SKM-1 treated with dmso at 0.1 percent for 144 hours (cell line): ENCODE measurements around the gene CRYZ.
A peak's percentile ranks its signal among the peaks of the same experiment; 100 is the strongest.

Experiments used
- DNase-seq: peaks from one replicate; lab custom pipeline; 2025; ENCODE audit not compliant: unreplicated experiment; lab: John Stamatoyannopoulos, UW

CRYZ gene

DNA sequence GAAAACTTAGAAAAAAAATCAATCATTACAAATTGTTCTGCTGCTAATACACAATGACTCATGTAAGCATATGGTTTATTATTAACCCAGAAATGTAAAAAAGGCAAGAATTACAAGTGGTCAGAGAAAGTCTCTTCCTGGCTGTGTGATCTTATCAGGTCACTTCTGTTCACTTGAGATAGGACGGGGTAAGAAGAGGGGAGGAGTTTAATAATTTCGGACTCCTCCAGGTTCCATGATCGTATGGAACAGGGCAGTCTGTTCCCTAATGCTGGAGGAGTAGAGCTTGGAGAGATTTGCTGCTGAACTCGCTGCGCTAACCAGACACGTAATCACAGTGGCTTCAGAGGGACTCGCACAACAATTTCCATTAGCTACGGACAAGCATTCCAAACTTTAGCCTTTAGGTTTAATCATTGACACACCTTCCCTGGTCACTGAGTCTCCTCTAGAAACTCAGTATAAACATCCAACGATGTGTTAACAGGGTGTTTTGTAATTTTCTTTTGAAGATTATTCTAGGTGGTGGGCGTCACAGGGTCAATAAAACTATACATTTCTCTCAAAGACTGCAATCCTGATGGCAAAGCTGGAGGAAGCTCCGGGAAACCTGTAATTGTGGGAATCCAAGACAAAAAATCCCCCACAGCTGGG lies 1.3 kb downstream of the CRYZ start:
- no peak for DNase-seq

DNA sequence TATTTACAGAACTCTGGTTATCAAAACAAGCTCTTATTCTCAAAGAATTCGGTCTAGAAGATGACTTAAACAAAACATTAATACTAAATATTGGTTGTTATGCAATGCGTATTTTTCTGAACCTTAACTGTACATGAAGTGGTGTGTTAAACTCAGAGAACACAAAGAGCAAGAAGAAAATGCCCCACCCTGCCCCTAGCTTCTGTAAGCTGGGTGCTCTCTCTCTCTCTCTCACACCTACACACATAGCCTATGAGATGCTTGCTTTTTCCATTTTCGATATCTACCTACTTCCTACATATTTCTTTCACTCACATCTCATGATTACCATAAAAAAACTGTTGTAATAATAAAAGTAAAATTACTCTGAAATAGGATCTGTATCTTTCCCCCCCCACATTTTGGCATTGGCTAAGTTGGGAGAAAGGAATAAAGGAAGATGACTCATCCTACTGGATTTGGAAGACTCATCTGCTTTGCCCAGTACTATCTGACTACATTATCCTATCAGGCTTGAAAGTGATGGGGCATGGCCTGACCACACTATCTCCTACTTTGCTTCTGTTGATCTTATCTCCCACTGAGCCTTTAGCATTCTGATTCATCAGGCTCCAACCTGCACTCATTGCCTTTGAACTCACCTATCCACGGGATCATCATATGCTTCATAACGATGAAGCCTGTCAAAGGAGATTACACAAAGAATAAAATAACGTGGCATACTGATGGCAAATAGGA lies 2.9 kb downstream of the CRYZ start:
- DNase-seq = no peak

- DNase-seq = no peak
These were observed 4.1 kb downstream of the CRYZ start for GRCh38 chr1:74728736-74729135.

- DNase-seq = no peak
These were observed 6.8 kb downstream of the CRYZ start for GRCh38 chr1:74726063-74726462.

DNA sequence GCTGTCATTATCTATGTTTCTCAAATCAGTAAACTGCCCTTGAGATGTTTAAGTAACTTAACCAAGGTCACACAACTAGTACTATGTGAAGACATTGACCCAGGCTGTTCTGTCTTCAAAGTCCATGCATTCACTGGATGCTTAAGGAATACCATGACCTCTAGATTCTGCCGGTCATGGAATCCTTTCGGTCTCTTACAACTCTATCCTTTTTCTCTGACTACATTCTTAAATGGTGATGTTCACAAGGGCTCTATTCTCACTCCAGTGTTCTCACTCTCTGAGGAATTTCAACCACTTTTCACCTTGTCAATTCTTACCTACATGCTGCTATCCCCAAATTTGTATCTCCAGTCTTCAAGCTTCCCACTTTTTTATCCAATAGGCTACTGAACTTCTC lies 15.2 kb downstream of the CRYZ start:
- DNase-seq = no peak

DNA sequence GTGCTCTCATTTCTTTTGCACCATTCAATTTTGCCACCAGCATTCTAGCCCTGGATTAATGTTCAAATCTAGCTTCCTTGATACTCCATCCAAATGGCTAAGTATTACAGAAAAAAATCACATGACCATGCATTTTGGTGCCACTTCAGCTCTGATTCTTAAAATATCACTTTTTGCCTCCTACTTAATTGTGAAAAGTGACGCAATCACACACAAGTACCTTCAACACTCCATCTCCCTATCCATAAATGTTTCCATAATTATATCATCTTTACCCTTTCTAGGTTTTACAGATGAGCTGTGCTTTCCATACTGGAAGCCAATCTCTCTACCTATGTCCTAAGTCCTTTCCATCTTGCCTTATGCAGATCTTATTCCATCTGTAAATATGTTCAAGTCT lies 16.0 kb downstream of the CRYZ start:
- no peak for DNase-seq

DNA sequence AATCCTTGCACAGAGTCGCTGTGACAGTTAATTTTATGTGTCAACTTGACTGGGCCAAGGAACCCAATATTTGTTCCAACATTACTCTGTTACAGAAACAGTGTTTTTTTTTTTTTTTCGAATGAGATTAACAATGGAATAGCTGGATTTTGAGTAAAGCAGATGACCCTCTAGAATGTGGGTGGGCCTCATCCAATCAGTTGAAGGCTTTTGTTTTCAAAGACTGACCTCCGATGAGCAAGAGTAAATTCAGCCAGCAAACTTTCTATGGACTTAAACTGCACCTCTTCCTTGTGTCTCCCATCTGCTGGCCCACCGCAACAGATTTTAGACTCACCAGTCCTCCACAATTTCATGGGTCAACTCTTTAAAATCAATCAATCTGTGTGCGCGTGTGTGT lies 17.0 kb downstream of the CRYZ start:
- DNase-seq = no peak

- DNase-seq = no peak
These were observed 17.7 kb downstream of the CRYZ start for GRCh38 chr1:74715236-74715502.

- no peak for DNase-seq
These were observed 18.2 kb downstream of the CRYZ start for GRCh38 chr1:74714429-74715235.

DNA sequence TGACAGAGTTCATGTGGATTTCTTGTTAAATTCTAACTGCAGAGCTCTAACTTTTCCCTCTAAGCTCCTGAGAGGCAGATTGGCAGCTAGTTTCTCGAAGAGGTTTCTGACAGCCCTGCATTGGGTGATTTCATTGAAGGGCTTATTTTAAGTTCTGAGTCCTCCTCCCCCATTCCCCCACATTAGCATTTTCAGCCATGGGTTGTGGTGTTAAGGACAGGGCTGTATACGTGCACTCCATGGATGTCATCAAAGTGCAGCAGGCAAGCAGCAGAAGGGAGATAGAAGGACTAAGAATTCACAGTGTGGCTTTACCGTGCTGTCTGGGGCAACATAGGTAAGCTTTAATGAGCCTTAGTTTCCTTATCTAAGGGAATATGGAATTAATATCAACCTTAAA lies 19.0 kb downstream of the CRYZ start:
- no peak for DNase-seq

GRCh38 chr1:74712881-74713280 lies 20.0 kb downstream of the CRYZ start:
- DNase-seq = no peak

DNA sequence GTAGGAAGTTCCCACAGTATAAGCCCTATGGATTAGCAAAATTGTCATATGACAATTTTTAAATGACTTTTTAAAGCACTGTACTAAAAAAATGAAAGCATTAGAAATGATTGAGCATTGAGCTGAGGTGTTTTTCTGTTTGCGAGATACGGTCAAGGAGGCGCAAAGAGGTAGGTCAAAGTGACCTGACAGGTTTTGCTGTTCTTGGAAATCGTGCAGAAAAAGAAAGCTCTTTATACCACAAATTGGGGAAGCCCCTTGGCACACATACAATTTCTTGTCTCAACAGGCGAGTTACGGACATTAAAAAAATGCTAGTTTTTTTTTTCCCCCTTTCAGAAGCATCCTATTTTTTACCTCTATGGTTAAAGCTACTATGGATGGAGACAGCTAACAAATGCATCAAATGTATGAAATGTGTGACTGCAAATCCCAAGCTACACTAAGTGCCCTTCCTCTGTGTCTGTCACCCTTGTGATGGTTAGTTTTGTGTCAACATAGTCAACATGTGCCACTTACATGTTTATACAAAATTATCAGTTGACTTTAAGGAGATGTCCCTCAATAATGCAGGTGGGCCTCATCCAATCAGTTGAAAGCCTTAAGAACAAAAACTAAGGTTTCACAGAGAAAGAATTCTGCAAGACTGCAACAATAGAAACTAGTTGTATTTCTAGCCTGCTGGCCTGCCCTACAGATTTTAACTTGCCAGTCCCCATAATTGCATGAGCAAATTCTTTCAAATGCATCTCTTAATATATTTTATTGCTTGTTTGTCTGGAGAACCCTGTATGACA lies 29.3 kb downstream of the CRYZ start:
- no peak for DNase-seq

GRCh38 chr1:74699331-74699730 lies 33.5 kb downstream of the CRYZ start:
- DNase-seq = no peak

DNA sequence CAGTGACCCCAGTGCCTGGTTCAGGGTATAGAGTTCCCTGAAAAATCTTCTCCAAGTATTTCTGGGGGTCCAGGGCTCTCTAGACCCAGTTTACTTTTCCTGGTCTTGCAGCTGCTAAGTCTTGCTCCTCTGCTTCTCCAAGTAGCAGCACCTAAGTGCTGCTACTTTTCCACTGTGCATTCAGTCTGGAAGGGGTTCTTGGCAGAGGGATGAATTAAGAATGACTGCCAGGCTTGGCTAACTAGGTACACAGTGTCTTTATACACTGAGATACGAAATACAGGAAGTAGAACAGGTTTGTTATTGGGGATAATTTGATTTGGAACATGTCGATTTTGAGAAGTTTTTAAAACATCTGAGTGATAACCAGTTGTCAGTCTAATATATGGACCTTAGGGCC lies 35.0 kb downstream of the CRYZ start:
- no peak for DNase-seq

- DNase-seq = no peak
These were observed 39.4 kb downstream of the CRYZ start for GRCh38 chr1:74693473-74693872.

- no peak for DNase-seq
These were observed 41.9 kb downstream of the CRYZ start for GRCh38 chr1:74690909-74691308.

GRCh38 chr1:74690364-74690696 lies 42.5 kb downstream of the CRYZ start:
- no peak for DNase-seq

- peak; percentile 53 for DNase-seq
These were observed 43.1 kb downstream of the CRYZ start for GRCh38 chr1:74689621-74690363.

DNA sequence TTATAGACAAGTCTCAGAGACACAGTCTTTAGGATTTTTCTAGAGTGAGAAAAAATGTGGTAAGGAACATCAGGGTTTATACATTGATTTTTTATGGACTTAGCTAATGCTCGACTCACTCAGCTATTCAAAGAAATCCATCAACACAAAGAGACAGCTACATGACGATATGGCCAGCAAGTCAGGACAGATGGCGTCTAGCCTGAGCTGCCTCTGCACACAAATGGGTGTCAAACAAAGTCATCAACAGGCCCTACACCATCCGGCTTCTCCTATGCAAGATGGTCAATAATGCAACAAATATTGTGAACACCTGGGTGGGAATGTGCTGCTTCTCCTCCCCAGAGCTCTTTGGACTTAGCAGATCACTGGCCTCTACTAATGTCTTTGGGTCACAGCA lies 45.9 kb downstream of the CRYZ start:
- DNase-seq = no peak

DNA sequence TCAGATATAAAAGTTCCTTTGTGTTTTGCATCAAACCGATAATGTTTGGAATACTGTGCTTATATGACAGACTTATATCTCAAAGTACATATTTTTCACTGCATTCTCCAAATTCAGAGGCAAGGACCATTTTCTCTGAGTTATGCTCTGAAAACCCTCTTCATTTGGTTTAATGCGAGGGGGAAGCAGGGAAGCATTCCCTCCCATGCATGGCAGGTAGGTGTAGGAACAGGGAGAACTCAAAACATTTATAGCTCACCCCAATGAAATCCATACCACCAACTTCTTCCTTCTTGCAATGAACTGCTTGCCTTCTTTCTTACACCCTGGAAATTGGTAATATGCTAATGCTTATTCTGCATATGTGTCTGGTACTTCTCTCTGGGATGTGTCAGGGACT lies 48.5 kb downstream of the CRYZ start:
- DNase-seq = no peak

GRCh38 chr1:74683656-74684055 lies 49.2 kb downstream of the CRYZ start:
- DNase-seq = no peak
